KBM-7 (cell line): Measurements from ENCODE around the gene SLC16A3.
"Not testable (repeated sequence)": the region's sequence is repeated elsewhere in the genome, so short reads cannot be mapped to it uniquely, and the experiment has no call there.

ENCODE experiments used
- DNase-seq: peaks from one replicate; pipeline ENCODE4 v3.0.0-alpha.2; 2015
- in situ Hi-C: fragments of 300-500 bp; cut with MboI; formaldehyde crosslinking; loops from 2 replicates; pipeline ENCODE4 v1.14.3; 2020; ENCODE audit warnings: low sequenced_read_pairs, low pct_unique_long_range_greater_than_20kb, mixed read lengths

The SLC16A3 gene

GRCh38 chr17:82228842-82229697 is at the start of gene SLC16A3:
Gene SLC16A3, plus strand, starts transcription at chr17:82229042. Its CDS starts 6,967 bp downstream, at chr17:82236009.
- in situ Hi-C loops, result no loop called here
- peak; percentile 54 for DNase-seq

GRCh38 chr17:82179412-82179811 is 49.4 kb upstream of the SLC16A3 start:
- in situ Hi-C loops, result no loop called here
- no peak for DNase-seq

GRCh38 chr17:82179946-82180475 is 48.8 kb upstream of the SLC16A3 start:
- no peak for DNase-seq
- in situ Hi-C loops, result no loop called here

- DNase-seq, result no peak
- in situ Hi-C loops, result no loop called here
These were observed 47.9 kb upstream of the SLC16A3 start for GRCh38 chr17:82180776-82181528.

- DNase-seq, result no peak
- in situ Hi-C loops, result no loop called here
These were observed 44.1 kb upstream of the SLC16A3 start for GRCh38 chr17:82184761-82185160.

- in situ Hi-C loops, result no loop called here
- no peak for DNase-seq
These were observed 42.6 kb upstream of the SLC16A3 start for GRCh38 chr17:82186221-82186620.

- DNase-seq, result no peak
- in situ Hi-C loops, result no loop called here
These were observed 41.3 kb upstream of the SLC16A3 start for GRCh38 chr17:82187500-82187899.

- in situ Hi-C loops, result no loop called here
- DNase-seq, result no peak
These were observed 40.6 kb upstream of the SLC16A3 start for GRCh38 chr17:82188001-82188961.

GRCh38 chr17:82193050-82193449 is 35.8 kb upstream of the SLC16A3 start:
- in situ Hi-C loops, DNase-seq: not testable (repeated sequence)

GRCh38 chr17:82193520-82194220 is 35.2 kb upstream of the SLC16A3 start:
- DNase-seq, result no peak
- in situ Hi-C loops, result no loop called here

- in situ Hi-C loops, result no loop called here
- DNase-seq, result no peak
These were observed 34.1 kb upstream of the SLC16A3 start for GRCh38 chr17:82194765-82195164.

GRCh38 chr17:82195675-82196672 is 32.9 kb upstream of the SLC16A3 start:
- no peak for DNase-seq
- in situ Hi-C loops, result no loop called here

GRCh38 chr17:82198092-82198491 is 30.8 kb upstream of the SLC16A3 start:
- in situ Hi-C loops, result no loop called here
- no peak for DNase-seq

- in situ Hi-C loops, result no loop called here
- DNase-seq, result no peak
These were observed 29.3 kb upstream of the SLC16A3 start for GRCh38 chr17:82199496-82199895.

GRCh38 chr17:82200135-82200534 is 28.7 kb upstream of the SLC16A3 start:
- DNase-seq, result no peak

GRCh38 chr17:82200743-82201497 is 27.9 kb upstream of the SLC16A3 start:
- peak; percentile 91 for DNase-seq
- in situ Hi-C loops, result no loop called here

More at GRCh38 chr17:82200135-82200534, 28.7 kb upstream of the SLC16A3 start:
- in situ Hi-C loops, result no loop called here

GRCh38 chr17:82201498-82201910 is 27.3 kb upstream of the SLC16A3 start:
- peak; percentile 65 for DNase-seq
- in situ Hi-C loops, result no loop called here
